Panc1 (cell line): Measurements from ENCODE around the gene DAGLA. TPM values are rescaled to one million over a fixed set of nuclear protein-coding genes. Genes with fewer than 3 reads are reported as not detected.

Experiments used
- ATAC-seq: fragments of 200-7000 bp; cut with Tn5 transposase; 2 replicates; pipeline ENCODE4 v1.9.1; 2020; ENCODE audit warnings: mild to moderate bottlenecking, moderate library complexity
- BruUV-seq: library from RNA; stranded (reverse); fragments of 400-500 nt; replicated peaks from 2 replicates; lab custom pipeline; 2021; lab: Mats Ljungman, UMichigan
- CTCF ChIA-PET: fragments of 300-600 bp; sonication (Branson Sonifier 250); formaldehyde crosslinking; loops from one replicate; lab custom pipeline; 2022; ENCODE audit warnings: antibody characterized with exemption; lab: Charles Lee
- POLR2A ChIA-PET: fragments of 300-600 bp; sonication (Branson Sonifier 250); formaldehyde crosslinking; loops from one replicate; lab custom pipeline; 2022; ENCODE audit warnings: antibody characterized with exemption; lab: Charles Lee
- DNase-seq: peaks from one replicate; pipeline ENCODE4 v3.0.0-alpha.2; 2010; ENCODE audit warnings: low read depth, low spot score
- H3K27ac ChIP-seq: 2 replicates; pipeline ENCODE4 v1.5.1; 2011; ENCODE audit warnings: mild to moderate bottlenecking, low read length, inconsistent platforms
- H3K27me3 ChIP-seq: fragments of 200-500 bp; sonication (Bioruptor generic); 2 replicates; pipeline ENCODE4 v1.6.0; 2014; ENCODE audit warnings: low read length, inconsistent platforms; ENCODE audit not compliant: control insufficient read depth, insufficient read depth
- H3K36me3 ChIP-seq: fragments of 200-500 bp; sonication (Bioruptor generic); 2 replicates; pipeline ENCODE4 v1.5.1; 2014; ENCODE audit warnings: inconsistent platforms, mild to moderate bottlenecking, low read length, moderate library complexity; ENCODE audit not compliant: control insufficient read depth, insufficient read depth
- H3K4me1 ChIP-seq: 2 replicates; pipeline ENCODE4 v1.5.1; 2011; ENCODE audit warnings: inconsistent platforms, mild to moderate bottlenecking, low read length, moderate library complexity; ENCODE audit not compliant: control insufficient read depth, insufficient read depth
- H3K4me3 ChIP-seq, 2 experiments: 2 replicates each; pipeline ENCODE4 v1.5.1; 2011 to 2012; ENCODE audit warnings: low read depth in 2 of 2, low read length in 2 of 2, mild to moderate bottlenecking in 2 of 2, inconsistent platforms in 1 of 2, moderate library complexity in 1 of 2
- H3K9me3 ChIP-seq: fragments of 200-500 bp; sonication (Bioruptor generic); 2 replicates; pipeline ENCODE4 v1.5.1; 2014; ENCODE audit warnings: low read depth, mild to moderate bottlenecking, inconsistent platforms, low read length, moderate library complexity; ENCODE audit not compliant: control insufficient read depth, insufficient read depth
- POLR2AphosphoS5 ChIP-seq: IDR thresholded peaks from 2 replicates; pipeline ENCODE4 v1.6.1; 2012; ENCODE audit warnings: mild to moderate bottlenecking, low read depth, low read length, moderate library complexity
- SIN3A ChIP-seq: IDR thresholded peaks from 2 replicates; pipeline ENCODE4 v1.6.1; 2012; ENCODE audit warnings: low read depth, mild to moderate bottlenecking, low read length, moderate library complexity, borderline replicate concordance; ENCODE audit not compliant: insufficient read depth
- TCF7L2 ChIP-seq: IDR thresholded peaks from 2 replicates; pipeline ENCODE4 v1.6.1; 2011; ENCODE audit warnings: mild to moderate bottlenecking, low read depth, low read length, inconsistent platforms
- in situ Hi-C: cut with HindIII; loops from 2 replicates; pipeline ENCODE4 v1.10.0; 2016; ENCODE audit warnings: low sequenced_read_pairs, low pct_unique_long_range_greater_than_20kb
- intact Hi-C: fragments of 100-400 bp; cut with micrococcal nuclease; formaldehyde crosslinking; loops from one replicate; pipeline ENCODE4 v1.10.0; 2022; ENCODE audit not compliant: unreplicated experiment
- total RNA-seq: library from RNA; stranded (reverse); gene quantifications from one replicate; pipeline ENCODE4 v1.2.1, GENCODE V29; 2021; ENCODE audit not compliant: unreplicated experiment
- TF ChIP-seq, protein P1 (sequence below): fragments of 450-650 bp; IDR thresholded peaks from 2 replicates; pipeline ENCODE4 v1.5.1; 2017; ENCODE audit warnings: mild to moderate bottlenecking
- TF ChIP-seq, protein P2 (sequence below), 2 experiments: IDR thresholded peaks; 2 replicates each; pipeline ENCODE4 v1.6.1; 2011 to 2012; ENCODE audit warnings: low read depth in 2 of 2, control low read depth in 1 of 2, low read length in 1 of 2, mild to moderate bottlenecking in 1 of 2, moderate library complexity in 1 of 2; ENCODE audit not compliant: insufficient read depth in 1 of 2

The DAGLA gene
- total RNA-seq, 1 experiment from 2014 or later = 6.4 TPM

DNA sequence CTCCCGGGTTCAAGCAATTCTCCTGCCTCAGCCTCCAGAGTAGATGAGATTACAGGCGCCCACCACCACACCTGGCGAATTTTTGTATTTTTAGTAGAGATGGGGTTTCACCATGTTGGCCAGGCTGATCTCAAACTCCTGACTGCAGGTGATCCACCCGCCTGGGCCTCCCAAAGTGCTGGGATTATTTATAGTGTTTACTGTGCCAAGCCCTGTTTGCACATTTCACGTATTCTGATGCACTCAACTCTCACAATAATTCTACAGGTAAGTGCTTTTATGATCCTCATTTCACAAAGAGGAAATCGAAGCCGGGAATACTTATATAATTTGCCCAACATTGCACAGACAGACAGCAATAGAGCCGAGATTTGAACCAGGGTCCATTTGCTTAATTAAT is 38.0 kb upstream of the DAGLA start:
- TF ChIP-seq TCF7L2 (no peak), SIN3A (no peak)
- intact Hi-C loops (no loop called here), in situ Hi-C loops (no loop called here)
- Histone ChIP-seq H3K9me3 (no peaks in the 10 kb centered on the region), H3K4me3 (no peak overlapping the region), H3K27ac (no peak overlapping the region), H3K4me1 (no peaks in the 10 kb centered on the region), H3K36me3 (no peaks in the 10 kb centered on the region), H3K27me3 (no peaks in the 10 kb centered on the region)
- no peak for DNase-seq
- CTCF ChIA-PET = no interaction called here
- no TSS peak for BruUV-seq
- no peak for ATAC-seq
- POLR2A ChIA-PET = no interaction called here

DNA sequence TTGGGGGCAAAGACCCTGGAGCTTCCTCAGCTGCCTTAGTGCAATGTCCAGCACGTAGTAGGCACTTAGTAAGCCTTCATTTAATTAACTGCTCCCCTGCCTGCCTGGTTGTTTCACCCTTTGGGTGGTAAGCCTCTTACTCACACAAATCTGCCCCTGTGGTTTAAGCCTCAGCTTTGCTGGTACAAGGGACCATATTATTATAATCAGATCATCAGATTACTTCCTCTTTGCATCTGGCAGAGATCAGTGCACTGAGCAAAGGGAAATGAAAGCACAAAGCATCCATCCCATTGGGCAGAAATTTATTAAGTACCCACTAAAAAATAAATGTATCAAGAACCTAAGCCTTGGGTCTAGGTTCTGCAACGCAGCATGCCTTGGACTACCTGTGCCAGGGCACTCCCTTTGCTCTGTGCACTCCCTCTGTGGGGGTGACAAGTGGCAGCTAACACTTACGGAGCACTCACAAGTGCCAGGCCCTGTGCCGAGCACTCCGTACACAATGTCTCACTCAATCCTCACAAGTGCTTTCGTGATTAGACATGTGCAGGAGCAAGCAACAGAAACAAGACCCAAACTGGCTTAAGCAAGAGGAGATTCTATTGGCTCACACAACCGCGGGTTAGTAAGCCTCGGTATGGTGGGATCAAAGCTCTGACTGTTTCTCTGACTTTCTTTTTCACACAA is 34.9 kb upstream of the DAGLA start:
- Histone ChIP-seq H3K36me3 (no peaks in the 10 kb centered on the region), H3K27ac (no peak overlapping the region), H3K4me1 (no peaks in the 10 kb centered on the region), H3K9me3 (no peaks in the 10 kb centered on the region), H3K27me3 (no peaks in the 10 kb centered on the region), H3K4me3 (no peak overlapping the region)
- no peak for ATAC-seq
- ChIA-PET CTCF (interaction anchor here (0.6 to 0.7 kb wide), 2 partner anchors 70 to 223 kb away, joined by 4 to 5 read pairs; no protein-coding TSS in a partner anchor), POLR2A (no interaction called here)
- no peak for DNase-seq
- intact Hi-C loops = no loop called here
- no TSS peak for BruUV-seq
- in situ Hi-C loops = no loop called here
- TF ChIP-seq, protein P1, sequence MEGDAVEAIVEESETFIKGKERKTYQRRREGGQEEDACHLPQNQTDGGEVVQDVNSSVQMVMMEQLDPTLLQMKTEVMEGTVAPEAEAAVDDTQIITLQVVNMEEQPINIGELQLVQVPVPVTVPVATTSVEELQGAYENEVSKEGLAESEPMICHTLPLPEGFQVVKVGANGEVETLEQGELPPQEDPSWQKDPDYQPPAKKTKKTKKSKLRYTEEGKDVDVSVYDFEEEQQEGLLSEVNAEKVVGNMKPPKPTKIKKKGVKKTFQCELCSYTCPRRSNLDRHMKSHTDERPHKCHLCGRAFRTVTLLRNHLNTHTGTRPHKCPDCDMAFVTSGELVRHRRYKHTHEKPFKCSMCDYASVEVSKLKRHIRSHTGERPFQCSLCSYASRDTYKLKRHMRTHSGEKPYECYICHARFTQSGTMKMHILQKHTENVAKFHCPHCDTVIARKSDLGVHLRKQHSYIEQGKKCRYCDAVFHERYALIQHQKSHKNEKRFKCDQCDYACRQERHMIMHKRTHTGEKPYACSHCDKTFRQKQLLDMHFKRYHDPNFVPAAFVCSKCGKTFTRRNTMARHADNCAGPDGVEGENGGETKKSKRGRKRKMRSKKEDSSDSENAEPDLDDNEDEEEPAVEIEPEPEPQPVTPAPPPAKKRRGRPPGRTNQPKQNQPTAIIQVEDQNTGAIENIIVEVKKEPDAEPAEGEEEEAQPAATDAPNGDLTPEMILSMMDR = no peak
- TF ChIP-seq POLR2AphosphoS5 (no peak), TCF7L2 (no peak)
- TF ChIP-seq, protein P2, sequence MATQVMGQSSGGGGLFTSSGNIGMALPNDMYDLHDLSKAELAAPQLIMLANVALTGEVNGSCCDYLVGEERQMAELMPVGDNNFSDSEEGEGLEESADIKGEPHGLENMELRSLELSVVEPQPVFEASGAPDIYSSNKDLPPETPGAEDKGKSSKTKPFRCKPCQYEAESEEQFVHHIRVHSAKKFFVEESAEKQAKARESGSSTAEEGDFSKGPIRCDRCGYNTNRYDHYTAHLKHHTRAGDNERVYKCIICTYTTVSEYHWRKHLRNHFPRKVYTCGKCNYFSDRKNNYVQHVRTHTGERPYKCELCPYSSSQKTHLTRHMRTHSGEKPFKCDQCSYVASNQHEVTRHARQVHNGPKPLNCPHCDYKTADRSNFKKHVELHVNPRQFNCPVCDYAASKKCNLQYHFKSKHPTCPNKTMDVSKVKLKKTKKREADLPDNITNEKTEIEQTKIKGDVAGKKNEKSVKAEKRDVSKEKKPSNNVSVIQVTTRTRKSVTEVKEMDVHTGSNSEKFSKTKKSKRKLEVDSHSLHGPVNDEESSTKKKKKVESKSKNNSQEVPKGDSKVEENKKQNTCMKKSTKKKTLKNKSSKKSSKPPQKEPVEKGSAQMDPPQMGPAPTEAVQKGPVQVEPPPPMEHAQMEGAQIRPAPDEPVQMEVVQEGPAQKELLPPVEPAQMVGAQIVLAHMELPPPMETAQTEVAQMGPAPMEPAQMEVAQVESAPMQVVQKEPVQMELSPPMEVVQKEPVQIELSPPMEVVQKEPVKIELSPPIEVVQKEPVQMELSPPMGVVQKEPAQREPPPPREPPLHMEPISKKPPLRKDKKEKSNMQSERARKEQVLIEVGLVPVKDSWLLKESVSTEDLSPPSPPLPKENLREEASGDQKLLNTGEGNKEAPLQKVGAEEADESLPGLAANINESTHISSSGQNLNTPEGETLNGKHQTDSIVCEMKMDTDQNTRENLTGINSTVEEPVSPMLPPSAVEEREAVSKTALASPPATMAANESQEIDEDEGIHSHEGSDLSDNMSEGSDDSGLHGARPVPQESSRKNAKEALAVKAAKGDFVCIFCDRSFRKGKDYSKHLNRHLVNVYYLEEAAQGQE (IDR thresholded peaks at IDR 0.05; ENCODE audit: insufficient read depth in 1 of 2, low read depth in 2 of 2, low read length in 1 of 2) = no peak

DNA sequence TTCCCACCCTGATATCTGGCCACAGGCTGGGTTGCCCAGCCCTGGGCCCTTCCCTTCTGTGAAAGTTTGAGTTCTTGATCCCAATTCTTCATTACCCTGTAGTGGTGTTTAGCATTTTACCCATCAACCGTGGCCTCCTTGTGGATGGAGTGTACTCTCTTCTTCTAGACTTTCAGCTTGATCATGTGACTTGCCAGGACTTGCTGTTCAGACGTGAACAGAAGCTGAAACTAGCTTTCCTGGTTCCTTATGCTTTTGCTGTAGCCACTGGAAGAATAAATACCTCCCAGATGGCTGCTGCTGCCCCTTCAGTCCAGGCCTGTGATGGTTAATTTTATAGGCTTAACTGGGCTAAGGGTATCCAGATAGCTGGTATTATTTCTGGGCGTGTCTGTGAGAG is 32.7 kb upstream of the DAGLA start:
- no peak overlapping the region for H3K27ac ChIP-seq
- no peaks in the 10 kb centered on the region for H3K36me3 ChIP-seq
- no peak for TF ChIP-seq SIN3A
- no peak for TF ChIP-seq TCF7L2
- TF ChIP-seq POLR2AphosphoS5 = no peak
- TF ChIP-seq, protein P2 (IDR thresholded peaks at IDR 0.05; ENCODE audit: insufficient read depth in 1 of 2, low read depth in 2 of 2, low read length in 1 of 2) = no peak
- TF ChIP-seq, protein P1 = no peak
- no peaks in the 10 kb centered on the region for H3K4me1 ChIP-seq
- ATAC-seq (no peak), DNase-seq (no peak)
- in situ Hi-C loops (no loop called here), intact Hi-C loops (no loop called here)
- no TSS peak for BruUV-seq
- ChIA-PET POLR2A (no interaction called here), CTCF (interaction anchor here (1.9 kb wide), 1 partner anchor 9 kb away, joined by 5 read pairs; no protein-coding TSS in a partner anchor)
- no peak overlapping the region for H3K4me3 ChIP-seq
- no peaks in the 10 kb centered on the region for H3K9me3 ChIP-seq
- no peaks in the 10 kb centered on the region for H3K27me3 ChIP-seq
